ENCODE measurements around the gene AGTR1.
"Not testable (repeated sequence)": the region's sequence is repeated elsewhere in the genome, so short reads cannot be mapped to it uniquely, and the experiment has no call there.

AGTR1 gene

DNA sequence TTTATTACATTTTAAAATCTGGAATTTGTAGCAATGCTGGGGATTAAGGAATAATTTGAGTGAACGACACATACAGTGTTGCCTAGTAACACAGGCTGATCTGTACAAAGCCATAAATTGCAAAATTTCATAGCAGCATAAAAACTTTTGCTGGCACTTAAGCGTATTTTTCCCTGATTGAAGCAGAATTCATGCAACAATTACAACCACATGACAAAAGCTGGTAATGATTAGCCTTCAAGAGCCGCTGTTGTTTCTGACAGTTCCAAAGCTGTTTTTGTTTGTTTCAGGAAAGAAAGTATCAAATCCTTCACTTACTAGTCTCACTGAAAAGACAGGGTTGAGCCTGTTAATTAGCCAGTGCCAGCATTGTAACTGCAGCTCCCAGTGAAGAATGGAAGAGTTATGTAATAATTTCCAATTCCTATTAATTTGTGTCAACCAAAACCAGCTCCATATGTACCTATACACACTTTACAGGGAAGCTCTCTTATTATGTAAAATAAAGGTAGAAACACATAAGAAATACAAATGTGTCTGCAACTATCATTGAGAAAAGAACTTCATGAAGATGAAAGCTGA lies 60.7 kb downstream of the AGTR1 start:
- DNase-seq (ENCODE audit: low read depth in 2 of 2), result no peak

- DNase-seq (ENCODE audit: low read depth in 2 of 2), result no peak
These were observed 61.7 kb downstream of the AGTR1 start for GRCh38 chr3:148759430-148759829.

DNA sequence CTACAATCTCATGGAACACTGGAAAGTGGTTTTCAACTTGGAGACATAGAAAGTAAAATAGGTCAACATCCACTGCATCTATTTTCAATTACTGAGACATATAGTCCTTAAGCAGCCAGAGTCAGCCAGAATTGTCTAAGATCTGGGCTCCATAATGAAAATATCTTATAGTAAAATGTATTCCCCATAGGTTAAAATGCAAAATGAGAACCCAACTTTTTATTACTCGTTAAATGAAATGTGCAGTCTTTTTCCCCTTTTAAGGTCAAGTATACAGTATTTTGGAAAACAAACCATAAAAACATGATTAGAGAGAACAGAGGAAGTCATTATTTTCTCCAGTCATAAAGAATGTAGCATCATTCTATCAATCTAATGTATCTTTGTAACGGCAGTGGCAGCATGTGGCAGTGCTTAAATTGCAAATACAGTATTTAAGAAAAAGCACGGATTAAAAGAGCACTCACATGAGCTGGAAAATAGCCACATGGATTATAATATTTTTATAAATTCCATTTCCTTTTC lies 65.5 kb downstream of the AGTR1 start:
- DNase-seq (ENCODE audit: low read depth in 2 of 2), result no peak

DNA sequence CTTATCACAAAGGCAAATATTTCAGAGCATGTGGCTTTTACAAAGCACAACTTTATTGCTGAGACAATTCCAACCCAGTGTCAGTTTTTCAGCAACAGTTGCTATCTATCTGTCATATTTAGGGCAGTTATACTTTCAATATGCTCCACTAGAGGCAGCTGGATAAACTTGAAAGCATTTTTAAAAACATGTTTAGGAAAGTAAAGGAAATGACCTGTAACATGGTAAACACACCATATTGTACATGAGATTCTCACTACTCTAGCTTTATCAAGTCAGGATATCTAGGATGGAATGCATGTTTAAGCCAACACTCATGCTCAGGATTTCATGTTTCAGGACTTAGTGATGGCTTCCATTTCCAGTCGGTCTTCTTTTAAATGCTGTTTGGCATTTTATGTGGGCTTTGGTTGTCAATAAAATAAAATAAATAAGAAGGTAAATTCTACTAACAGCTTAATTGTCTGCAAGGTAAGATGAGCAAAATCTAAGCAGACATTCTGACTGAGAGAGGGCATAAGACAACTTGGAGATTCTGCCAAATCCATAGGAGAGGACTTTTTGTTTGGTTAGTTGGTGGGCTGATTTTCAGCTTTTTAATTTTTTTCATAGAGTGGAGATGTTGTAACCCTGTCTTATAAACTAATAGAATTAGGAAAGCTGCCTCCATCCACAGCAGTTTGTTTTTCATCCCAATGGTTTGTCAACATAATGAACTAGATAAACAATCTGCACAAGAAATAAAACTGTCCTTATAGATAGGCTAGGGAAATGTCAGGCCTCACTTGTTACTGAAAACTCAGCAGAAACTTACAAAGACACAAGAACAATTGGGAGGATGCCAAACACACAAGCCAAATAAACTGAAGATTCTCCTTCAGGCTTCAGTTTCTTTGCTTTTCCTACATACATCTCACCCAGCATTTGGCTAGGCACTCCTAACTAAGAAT lies 66.6 kb downstream of the AGTR1 start:
- DNase-seq (ENCODE audit: low read depth in 2 of 2), result no peak

DNA sequence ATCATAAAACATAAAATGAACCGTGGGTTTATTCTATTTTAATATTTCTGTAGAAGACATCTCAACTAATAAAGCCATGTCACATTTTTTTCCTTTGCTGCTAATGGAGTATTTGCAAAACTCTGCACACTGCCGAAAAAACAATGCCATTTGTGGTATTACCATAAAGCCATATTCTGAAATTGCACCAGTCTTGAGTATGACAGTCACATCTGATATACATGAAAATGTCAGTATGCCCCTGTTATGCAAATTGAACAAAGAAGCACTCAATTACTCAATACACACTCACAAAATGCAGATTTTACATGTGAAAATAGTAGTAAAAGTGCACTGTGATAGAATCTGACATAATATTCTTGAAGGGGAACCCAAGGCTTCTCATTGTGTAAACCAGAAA lies 74.7 kb downstream of the AGTR1 start:
- no peak for DNase-seq (ENCODE audit: low read depth in 2 of 2)

GRCh38 chr3:148772835-148773234 lies 75.1 kb downstream of the AGTR1 start:
- no peak for DNase-seq (ENCODE audit: low read depth in 2 of 2)

DNA sequence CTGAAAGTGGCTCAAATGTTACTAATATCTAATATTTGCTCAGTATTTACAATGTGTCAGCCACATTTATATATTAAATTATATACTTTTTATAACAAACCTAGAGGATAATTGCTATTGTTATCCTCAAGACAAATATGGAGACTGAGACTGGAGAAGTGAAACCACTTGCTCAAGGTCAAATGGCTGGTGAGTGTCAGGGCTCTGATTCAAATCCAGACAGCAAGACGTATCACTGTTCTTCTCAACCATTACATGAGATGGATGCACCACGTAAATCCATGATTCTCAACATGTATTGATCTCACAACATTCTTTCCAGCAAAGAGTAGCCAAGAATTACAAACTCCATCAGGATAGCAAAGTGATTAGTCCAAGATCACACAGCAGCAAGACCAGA lies 76.1 kb downstream of the AGTR1 start:
- no peak for DNase-seq (ENCODE audit: low read depth in 2 of 2)

- no peak for DNase-seq (ENCODE audit: low read depth in 2 of 2)
These were observed 81.2 kb downstream of the AGTR1 start for GRCh38 chr3:148778926-148779325.

DNA sequence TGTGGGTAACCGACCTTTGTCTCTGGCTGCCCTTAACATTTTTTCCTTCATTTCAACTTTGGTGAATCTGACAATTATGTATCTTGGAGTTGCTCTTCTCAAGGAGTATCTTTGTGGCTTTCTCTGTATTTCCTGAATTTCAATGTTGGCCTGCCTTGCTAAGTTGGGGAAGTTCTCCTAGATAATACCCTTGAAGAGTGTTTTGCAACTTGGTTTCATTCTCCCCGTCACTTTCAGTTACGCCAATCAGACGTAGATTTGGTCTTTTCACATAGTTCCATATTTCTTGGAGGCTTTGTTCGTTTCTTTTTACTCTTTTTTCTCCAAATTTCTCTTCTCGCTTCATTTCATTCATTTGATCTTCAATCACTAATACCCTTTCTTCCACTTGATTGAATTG lies 87.3 kb downstream of the AGTR1 start:
- not testable (repeated sequence) for DNase-seq (ENCODE audit: low read depth in 2 of 2)

GRCh38 chr3:148786159-148786558 lies 88.5 kb downstream of the AGTR1 start:
- not testable (repeated sequence) for DNase-seq (ENCODE audit: low read depth in 2 of 2)

- no peak for DNase-seq (ENCODE audit: low read depth in 2 of 2)
These were observed 91.4 kb downstream of the AGTR1 start for GRCh38 chr3:148789146-148789545.

- DNase-seq (ENCODE audit: low read depth in 2 of 2), result no peak
These were observed 92.2 kb downstream of the AGTR1 start for GRCh38 chr3:148789906-148790305.

- no peak for DNase-seq (ENCODE audit: low read depth in 2 of 2)
These were observed 92.7 kb downstream of the AGTR1 start for GRCh38 chr3:148790370-148790769.

GRCh38 chr3:148790851-148791735 lies 93.4 kb downstream of the AGTR1 start:
- no peak for DNase-seq (ENCODE audit: low read depth in 2 of 2)

GRCh38 chr3:148791920-148792319 lies 94.2 kb downstream of the AGTR1 start:
- no peak for DNase-seq (ENCODE audit: low read depth in 2 of 2)

GRCh38 chr3:148792516-148792915 lies 94.8 kb downstream of the AGTR1 start:
- DNase-seq (ENCODE audit: low read depth in 2 of 2), result no peak
